Heart left ventricle (tissue), 16 donors: ENCODE measurements around the gene DSP. TPM values are rescaled to one million over a fixed set of nuclear protein-coding genes. Genes with fewer than 3 reads are reported as not detected.

Experiments used
- ATAC-seq, 4 donors: fragments of 200-7000 bp; cut with Tn5 transposase; one replicate each; pipeline ENCODE4 v1.9.1; 2020 to 2022; ENCODE audit warnings: moderate library complexity in 4 of 4, mild to moderate bottlenecking in 3 of 4, moderate number of reproducible peaks in 1 of 4
- DNase-seq, 5 donors: peaks; one replicate each; pipeline ENCODE4 v3.0.0-alpha.2; 2020
- H3K27ac ChIP-seq, 12 donors: fragments of 200-600 bp; sonication (generic) in 4 of 12; one replicate each; pipeline versions ENCODE4 v1.5.0 to v1.8.0; 2016 to 2022; ENCODE audit warnings: mild to moderate bottlenecking in 2 of 12
- H3K27me3 ChIP-seq, 9 donors: fragments of 200-600 bp; sonication (generic) in 2 of 9; one replicate each; pipeline versions ENCODE4 v1.5.1 to v1.8.0; 2016 to 2022; ENCODE audit warnings: mild to moderate bottlenecking in 3 of 9
- H3K36me3 ChIP-seq, 9 donors: fragments of 200-600 bp; sonication (generic) in 2 of 9; one replicate each; pipeline versions ENCODE4 v1.5.0 to v1.8.0; 2018 to 2022; ENCODE audit warnings: mild to moderate bottlenecking in 2 of 9
- H3K4me1 ChIP-seq, 12 donors: fragments of 200-600 bp; sonication (generic) in 4 of 12; one replicate each; pipeline versions ENCODE4 v1.5.0 to v1.8.0; 2016 to 2022; ENCODE audit warnings: mild to moderate bottlenecking in 3 of 12
- H3K4me3 ChIP-seq, 12 donors: fragments of 200-600 bp; sonication (generic) in 4 of 12; one replicate each; pipeline versions ENCODE4 v1.5.0 to v1.8.0; 2017 to 2022; ENCODE audit warnings: mild to moderate bottlenecking in 9 of 12, moderate library complexity in 4 of 12
- H3K9me3 ChIP-seq, 12 donors: fragments of 200-600 bp; sonication (generic) in 4 of 12; one replicate each; pipeline versions ENCODE4 v1.5.0 to v1.8.0; 2016 to 2022; ENCODE audit warnings: mild to moderate bottlenecking in 1 of 12
- CTCF ChIP-seq, 12 donors: fragments of 200-600 bp; sonication (generic) in 4 of 12; IDR thresholded peaks; one replicate each; pipeline versions ENCODE4 v1.5.0 to v1.8.0; 2018 to 2022; ENCODE audit warnings: antibody characterized with exemption in 12 of 12, mild to moderate bottlenecking in 5 of 12
- POLR2A ChIP-seq, 2 donors: fragments of 450-650 bp; IDR thresholded peaks; one replicate each; pipeline ENCODE4 v1.6.1; 2017; ENCODE audit warnings: antibody characterized with exemption in 2 of 2, mild to moderate bottlenecking in 2 of 2, moderate library complexity in 2 of 2
- whole genome bisulfite sequencing, 4 donors: extraction: QIAGEN DNeasy Blood & Tissue Kit in 2 of 4; methylation state at CpG; one replicate each; pipeline versions ENCODE4 v1.1.5 to v1.1.7; 2013 to 2018; 5-methylcytosine and 5-hydroxymethylcytosine counted together
- intact Hi-C, 10 donors: fragments of 100-400 bp; cut with DNase I; formaldehyde crosslinking; loops; one replicate each; pipeline versions ENCODE4 v1.11.1 to v1.14.2; 2022
- polyA plus RNA-seq, 2 donors: library from polyadenylated mRNA; stranded (reverse); fragments of 200-250 nt; gene quantifications; one replicate each; pipeline ENCODE4 v1.2.3, GENCODE V29; 2013
- total RNA-seq, 9 donors: library from RNA; depleted of rRNA in 2 of 9; stranded (reverse); fragments of >200 nt in 2 of 9; fragmentation: NEBNext Ultra II Directional in 3 of 9; extraction: Animal tissue kit (Norgen Biotek cat#: 25700) in 3 of 9; gene quantifications; one replicate each; pipeline versions ENCODE4 v1.1.0 to v1.2.4, GENCODE V29; 2016 to 2023
- donor health status: ischemic (EF 13 %, LVEDD 7.1; RV severe dilation, severe dysfunction).
- donor health status: healthy with polysubstance abuse.
- donor health status: DM: no; HTN: yes; CAD: no.
- donor health status: DM: no; HTN: no; CAD: no.
- donor health status: ischemic (EF 25% LVEDD 6.9; RV normal size, moderate dysfunction).
- donor health status: ischemic (EF 25% LVEDD 5.7; RV mildly dilated, moderate dysfunction).
- donor health status: healthy.
- donor health status: DM: yes; HTN: yes; CAD: no.
- donor health status: ischemic (EF 35%, LVEDD 5.7; RV mildly dilated, moderate dysfunction).
- donor health status: nonischemic (EF 11% LVEDD 7.7; RV severe dilation, severe dysfunction).
- donor health status: DM: yes; HTN: yes; CAD: no.
- donor health status: PGD.
- donor health status: ischemic (EF 29% LVEDD 5.4; RV normal size, mild dysfunction).
- donor health status: nonischemic (EF 23%, LVEDD 6.1; RV moderate dilation, normal function).

DSP gene
- total and polyA plus RNA-seq, 11 donors, result 81.9 to 373 (median 278) TPM

DNA sequence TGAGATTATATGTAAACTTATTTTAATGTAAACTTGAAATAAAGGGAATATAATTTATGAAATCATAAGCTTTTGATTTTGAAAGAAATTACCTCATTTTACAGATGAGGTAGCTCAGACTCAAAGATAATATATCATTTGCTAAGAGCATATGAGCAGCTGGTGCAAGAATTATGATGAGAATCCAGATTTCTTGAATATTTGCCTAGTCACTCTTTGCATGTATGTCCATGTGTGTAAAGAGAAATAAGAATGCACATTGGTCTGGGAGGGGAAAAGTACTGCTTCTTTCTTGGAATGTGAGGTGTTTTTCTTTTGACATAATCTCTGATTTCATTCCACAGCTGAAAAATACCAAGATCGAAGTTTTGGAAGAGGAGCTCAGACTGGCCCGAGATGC, 37.5 kb downstream of the DSP start:
- Histone ChIP-seq H3K36me3 (peaks cover 0 to 99% (median 34%) of the 10 kb centered on the region in 9 donors), H3K4me3 (no peak overlapping the region), H3K27ac (no peak overlapping the region), H3K9me3 (no peaks in the 10 kb centered on the region), H3K4me1 (no peaks in the 10 kb centered on the region), H3K27me3 (peaks cover 0 to 12% (median 0%) of the 10 kb centered on the region in 9 donors)
- 82 to 96% (median 87%) methylated on average over 2 of the region's 2 CpGs for WGBS, 4 donors
- DNase-seq, result no peak
- intact Hi-C loops, result no loop called here
- no peak for ATAC-seq
- TF ChIP-seq POLR2A (IDR thresholded peaks at IDR 0.05) (no peak), CTCF (IDR thresholded peaks at IDR 0.05) (no peak)

GRCh38 chr6:7579851-7580250, 38.4 kb downstream of the DSP start:
- Histone ChIP-seq H3K9me3 (no peaks in the 10 kb centered on the region), H3K4me3 (no peak overlapping the region), H3K27me3 (peaks cover 0 to 12% (median 0%) of the 10 kb centered on the region in 9 donors), H3K27ac (no peak overlapping the region), H3K36me3 (peaks cover 0 to 98% (median 26%) of the 10 kb centered on the region in 9 donors), H3K4me1 (no peaks in the 10 kb centered on the region)
- WGBS, 4 donors, result 89 to 95% (median 90%) methylated on average over 9 of the region's 9 CpGs
- ATAC-seq (no peak), DNase-seq (no peak)
- intact Hi-C loops, result loop anchor here in 1 of 10 donors (10.0 kb wide), 1 partner anchor 165 kb away; no protein-coding TSS in a partner anchor
- TF ChIP-seq CTCF (IDR thresholded peaks at IDR 0.05), result no peak

DNA sequence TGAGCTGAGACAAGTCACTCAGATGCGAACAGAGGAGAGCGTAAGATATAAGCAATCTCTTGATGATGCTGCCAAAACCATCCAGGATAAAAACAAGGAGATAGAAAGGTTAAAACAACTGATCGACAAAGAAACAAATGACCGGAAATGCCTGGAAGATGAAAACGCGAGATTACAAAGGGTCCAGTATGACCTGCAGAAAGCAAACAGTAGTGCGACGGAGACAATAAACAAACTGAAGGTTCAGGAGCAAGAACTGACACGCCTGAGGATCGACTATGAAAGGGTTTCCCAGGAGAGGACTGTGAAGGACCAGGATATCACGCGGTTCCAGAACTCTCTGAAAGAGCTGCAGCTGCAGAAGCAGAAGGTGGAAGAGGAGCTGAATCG, 39.1 kb downstream of the DSP start:
- TF ChIP-seq POLR2A (IDR thresholded peaks at IDR 0.05) (no peak), CTCF (IDR thresholded peaks at IDR 0.05) (no peak)
- 78 to 88% (median 86%) methylated on average over 13 of the region's 13 CpGs for WGBS, 4 donors
- H3K4me1 ChIP-seq, result no peaks in the 10 kb centered on the region
- peaks cover 0 to 12% (median 0%) of the 10 kb centered on the region in 9 donors for H3K27me3 ChIP-seq
- H3K27ac ChIP-seq, result no peak overlapping the region
- intact Hi-C loops, result loop anchor here in 1 of 10 donors (10.0 kb wide), 1 partner anchor 166 kb away; no protein-coding TSS in a partner anchor
- ATAC-seq (no peak), DNase-seq (no peak)
- H3K4me3 ChIP-seq, result no peak overlapping the region
- H3K9me3 ChIP-seq, result no peaks in the 10 kb centered on the region
- peaks cover 0 to 98% (median 20%) of the 10 kb centered on the region in 9 donors for H3K36me3 ChIP-seq

- Histone ChIP-seq H3K27ac (no peak overlapping the region), H3K27me3 (peaks cover 0 to 12% (median 0%) of the 10 kb centered on the region in 9 donors), H3K4me1 (no peaks in the 10 kb centered on the region), H3K4me3 (no peak overlapping the region), H3K36me3 (peaks cover 0 to 98% (median 19%) of the 10 kb centered on the region in 9 donors), H3K9me3 (no peaks in the 10 kb centered on the region)
- no peak for TF ChIP-seq POLR2A (IDR thresholded peaks at IDR 0.05)
- TF ChIP-seq CTCF (IDR thresholded peaks at IDR 0.05), result no peak
- intact Hi-C loops, result loop anchor here in 1 of 10 donors (10.0 kb wide), 1 partner anchor 166 kb away; no protein-coding TSS in a partner anchor
- no peak for DNase-seq
- WGBS, 4 donors, result 77 to 84% (median 82%) methylated on average over 14 of the region's 14 CpGs
- no peak for ATAC-seq
These were observed 39.6 kb downstream of the DSP start for GRCh38 chr6:7580927-7581618.
